ENCODE results near the gene KDR. TPM values are rescaled to one million over a fixed set of nuclear protein-coding genes. Genes with fewer than 3 reads are reported as not detected.

KDR gene
- total and polyA plus RNA-seq, 2 experiments from 2014 or later = 96.0 to 104 TPM

DNA sequence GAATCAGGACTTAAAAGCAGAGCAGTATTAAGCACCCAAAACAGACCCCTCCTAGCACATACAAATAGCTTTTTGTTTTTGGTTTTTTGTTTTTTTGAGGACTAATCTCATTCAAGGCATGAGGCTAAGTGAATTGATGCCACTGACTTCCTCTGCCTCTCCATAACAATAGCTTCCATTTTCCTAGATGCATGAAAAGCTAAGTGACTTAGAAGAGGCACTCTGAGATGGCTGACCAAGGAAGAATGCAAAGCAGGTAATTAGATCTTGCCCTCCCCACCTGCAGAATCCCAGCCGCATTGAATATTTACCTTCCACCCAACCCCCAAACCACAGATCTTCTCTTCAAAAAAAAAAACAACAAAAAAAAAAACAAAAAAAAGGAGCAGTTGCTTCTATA lies 7.4 kb upstream of the KDR start:
- TF ChIP-seq EZH2phosphoT487 (IDR thresholded peaks at IDR 0.05; ENCODE audit: low read depth, severe bottlenecking, unreplicated experiment) = no peak
- TF ChIP-seq, protein P1, sequence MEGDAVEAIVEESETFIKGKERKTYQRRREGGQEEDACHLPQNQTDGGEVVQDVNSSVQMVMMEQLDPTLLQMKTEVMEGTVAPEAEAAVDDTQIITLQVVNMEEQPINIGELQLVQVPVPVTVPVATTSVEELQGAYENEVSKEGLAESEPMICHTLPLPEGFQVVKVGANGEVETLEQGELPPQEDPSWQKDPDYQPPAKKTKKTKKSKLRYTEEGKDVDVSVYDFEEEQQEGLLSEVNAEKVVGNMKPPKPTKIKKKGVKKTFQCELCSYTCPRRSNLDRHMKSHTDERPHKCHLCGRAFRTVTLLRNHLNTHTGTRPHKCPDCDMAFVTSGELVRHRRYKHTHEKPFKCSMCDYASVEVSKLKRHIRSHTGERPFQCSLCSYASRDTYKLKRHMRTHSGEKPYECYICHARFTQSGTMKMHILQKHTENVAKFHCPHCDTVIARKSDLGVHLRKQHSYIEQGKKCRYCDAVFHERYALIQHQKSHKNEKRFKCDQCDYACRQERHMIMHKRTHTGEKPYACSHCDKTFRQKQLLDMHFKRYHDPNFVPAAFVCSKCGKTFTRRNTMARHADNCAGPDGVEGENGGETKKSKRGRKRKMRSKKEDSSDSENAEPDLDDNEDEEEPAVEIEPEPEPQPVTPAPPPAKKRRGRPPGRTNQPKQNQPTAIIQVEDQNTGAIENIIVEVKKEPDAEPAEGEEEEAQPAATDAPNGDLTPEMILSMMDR (IDR thresholded peaks at IDR 0.05; ENCODE audit: poor library complexity) = no peak
- TF ChIP-seq EZH2 (IDR thresholded peaks at IDR 0.05; ENCODE audit: borderline replicate concordance) = no peak
- WGBS (ENCODE audit: low lambda C conversion rate, missing lambda C conversion rate) = 65% methylated on average over 1 of the region's 1 CpG

DNA sequence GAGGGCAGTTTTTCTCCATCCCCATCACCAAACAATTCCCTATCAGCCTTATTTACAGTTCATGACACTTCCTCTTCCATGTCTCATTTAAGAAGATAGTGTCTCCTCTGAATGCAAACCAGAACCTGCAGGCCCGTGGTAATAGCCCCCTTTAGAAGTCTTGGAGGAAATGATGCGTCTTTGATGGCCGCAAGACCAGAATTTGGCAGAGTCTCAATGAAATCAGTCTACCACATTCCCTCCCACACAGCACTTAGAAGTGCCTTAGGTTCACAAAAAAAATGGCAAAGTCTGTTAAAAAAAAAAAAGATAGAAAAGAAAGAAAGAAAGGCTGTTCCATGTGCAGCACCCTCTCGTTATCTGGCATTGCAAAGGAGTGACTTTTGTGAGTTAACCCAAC lies 2.1 kb upstream of the KDR start:
- no peak overlapping the region for H3K4me2 ChIP-seq
- H3K27me3 ChIP-seq = peaks cover 46% of the 10 kb centered on the region
- H4K20me1 ChIP-seq (ENCODE audit: insufficient read depth, poor library complexity, severe bottlenecking) = no peaks in the 10 kb centered on the region
- no peaks in the 10 kb centered on the region for H3K36me3 ChIP-seq (replicated peaks; ENCODE audit: insufficient read depth, low read depth)
- H2AFZ ChIP-seq = no peak overlapping the region
- 61% methylated on average over 4 of the region's 4 CpGs for WGBS (ENCODE audit: low lambda C conversion rate, missing lambda C conversion rate)
- no peaks in the 10 kb centered on the region for H3K9me3 ChIP-seq (ENCODE audit: low read depth)
- H3K27ac ChIP-seq = no peak overlapping the region
- no peak overlapping the region for H3K4me3 ChIP-seq
- no peaks in the 10 kb centered on the region for H3K4me1 ChIP-seq (ENCODE audit: insufficient read depth)
- TF ChIP-seq EZH2phosphoT487 (IDR thresholded peaks at IDR 0.05; ENCODE audit: low read depth, severe bottlenecking, unreplicated experiment) (no peak), EZH2 (IDR thresholded peaks at IDR 0.05; ENCODE audit: borderline replicate concordance) (no peak)
- TF ChIP-seq, protein P1 (IDR thresholded peaks at IDR 0.05; ENCODE audit: poor library complexity) = no peak
- DNase-seq (ENCODE audit: low spot score) = no peak
- H3K79me2 ChIP-seq = peaks cover 7% of the 10 kb centered on the region
- H3K9me2 ChIP-seq (replicated peaks; ENCODE audit: insufficient read depth) = no peaks in the 10 kb centered on the region

More for the DNA sequence above, 7.4 kb upstream of the KDR start:
- no peak overlapping the region for H3K4me3 ChIP-seq
- H3K9me3 ChIP-seq (ENCODE audit: low read depth) = no peaks in the 10 kb centered on the region
- H4K20me1 ChIP-seq (ENCODE audit: insufficient read depth, poor library complexity, severe bottlenecking) = no peaks in the 10 kb centered on the region
- no peaks in the 10 kb centered on the region for H3K9me2 ChIP-seq (replicated peaks; ENCODE audit: insufficient read depth)
- no peak overlapping the region for H2AFZ ChIP-seq
- no peak overlapping the region for H3K4me2 ChIP-seq
- no peak for DNase-seq (ENCODE audit: low spot score)
- H3K36me3 ChIP-seq (replicated peaks; ENCODE audit: insufficient read depth, low read depth) = no peaks in the 10 kb centered on the region
- H3K79me2 ChIP-seq = no peaks in the 10 kb centered on the region
- H3K4me1 ChIP-seq (ENCODE audit: insufficient read depth) = no peaks in the 10 kb centered on the region
- no peak overlapping the region for H3K27ac ChIP-seq
- H3K27me3 ChIP-seq = no peaks in the 10 kb centered on the region

DNA sequence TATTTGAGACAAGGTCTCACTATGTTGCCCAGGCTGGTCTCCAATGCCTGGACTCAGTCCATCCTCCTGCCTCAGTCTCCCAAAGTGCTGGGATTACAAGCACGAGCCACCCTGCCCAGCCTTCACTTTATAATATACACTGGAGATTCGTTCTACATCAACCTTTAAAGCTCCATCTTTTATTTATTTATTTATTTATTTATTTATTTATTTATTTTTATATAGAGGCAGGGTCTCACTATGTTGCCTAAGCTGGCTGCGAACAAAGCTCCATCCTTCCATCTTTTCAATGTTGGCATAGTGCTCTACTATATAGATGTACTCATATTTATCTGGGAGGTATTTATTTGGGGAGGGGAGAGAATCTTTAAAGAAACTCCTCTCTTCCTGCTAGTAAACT lies 1.7 kb upstream of the KDR start:
- 93% methylated on average over 3 of the region's 3 CpGs for WGBS (ENCODE audit: low lambda C conversion rate, missing lambda C conversion rate)
- Histone ChIP-seq H3K4me3 (no peak overlapping the region), H3K9me3 (ENCODE audit: low read depth) (no peaks in the 10 kb centered on the region), H3K4me1 (ENCODE audit: insufficient read depth) (no peaks in the 10 kb centered on the region), H4K20me1 (ENCODE audit: insufficient read depth, poor library complexity, severe bottlenecking) (no peaks in the 10 kb centered on the region), H3K27me3 (peaks cover 51% of the 10 kb centered on the region), H3K9me2 (replicated peaks; ENCODE audit: insufficient read depth) (no peaks in the 10 kb centered on the region), H3K36me3 (replicated peaks; ENCODE audit: insufficient read depth, low read depth) (no peaks in the 10 kb centered on the region), H3K4me2 (no peak overlapping the region), H3K27ac (no peak overlapping the region), H3K79me2 (peaks cover 10% of the 10 kb centered on the region), H2AFZ (no peak overlapping the region)
- no peak for TF ChIP-seq EZH2phosphoT487 (IDR thresholded peaks at IDR 0.05; ENCODE audit: low read depth, severe bottlenecking, unreplicated experiment)
- TF ChIP-seq, protein P1 (IDR thresholded peaks at IDR 0.05; ENCODE audit: poor library complexity) = no peak
- no peak for TF ChIP-seq EZH2 (IDR thresholded peaks at IDR 0.05; ENCODE audit: borderline replicate concordance)
- DNase-seq (ENCODE audit: low spot score) = no peak
